Endothelial cell (in vitro differentiated cells): Measurements from ENCODE around the gene RALGPS1. TPM values are rescaled to one million over a fixed set of nuclear protein-coding genes. Genes with fewer than 3 reads are reported as not detected.

ENCODE experiments used
- DNase-seq: peaks from one replicate; pipeline ENCODE4 v3.0.0; 2021; ENCODE audit warnings: low spot score
- H3K27ac Mint-ChIP-seq: one replicate; pipeline ENCODE4 v1.8.0; 2021; ENCODE audit warnings: mixed read lengths, inconsistent platforms; ENCODE audit not compliant: unreplicated experiment
- H3K27me3 Mint-ChIP-seq: one replicate; pipeline ENCODE4 v1.8.0; 2021; ENCODE audit warnings: mild to moderate bottlenecking, moderate library complexity, mixed read lengths, inconsistent platforms; ENCODE audit not compliant: unreplicated experiment
- H3K36me3 Mint-ChIP-seq: one replicate; pipeline ENCODE4 v1.8.0; 2021; ENCODE audit warnings: mild to moderate bottlenecking, low read depth, mixed read lengths, inconsistent platforms; ENCODE audit not compliant: unreplicated experiment
- H3K4me1 Mint-ChIP-seq: one replicate; pipeline ENCODE4 v1.8.0; 2021; ENCODE audit warnings: mild to moderate bottlenecking, mixed read lengths, inconsistent platforms; ENCODE audit not compliant: unreplicated experiment
- H3K4me3 Mint-ChIP-seq: one replicate; pipeline ENCODE4 v1.8.0; 2021; ENCODE audit warnings: mild to moderate bottlenecking, mixed read lengths, inconsistent platforms; ENCODE audit not compliant: unreplicated experiment
- H3K9me3 Mint-ChIP-seq: one replicate; pipeline ENCODE4 v1.8.0; 2021; ENCODE audit warnings: mixed read lengths, inconsistent platforms; ENCODE audit not compliant: unreplicated experiment
- total RNA-seq: library from RNA; stranded (reverse); fragmentation: NEBNext Ultra II Directional; extraction: Animal tissue kit (Norgen Biotek cat#: 25700); gene quantifications from one replicate; pipeline ENCODE4 v1.2.1, GENCODE V29; 2021; ENCODE audit not compliant: unreplicated experiment
- TF ChIP-seq, protein P1 (sequence below): fragments of 200-600 bp; sonication (generic); IDR thresholded peaks from one replicate; pipeline ENCODE4 v1.5.0; 2021; ENCODE audit warnings: antibody characterized with exemption; ENCODE audit not compliant: unreplicated experiment

RALGPS1 gene
- total RNA-seq, 1 donor from 2014 or later, result 6.4 TPM

DNA sequence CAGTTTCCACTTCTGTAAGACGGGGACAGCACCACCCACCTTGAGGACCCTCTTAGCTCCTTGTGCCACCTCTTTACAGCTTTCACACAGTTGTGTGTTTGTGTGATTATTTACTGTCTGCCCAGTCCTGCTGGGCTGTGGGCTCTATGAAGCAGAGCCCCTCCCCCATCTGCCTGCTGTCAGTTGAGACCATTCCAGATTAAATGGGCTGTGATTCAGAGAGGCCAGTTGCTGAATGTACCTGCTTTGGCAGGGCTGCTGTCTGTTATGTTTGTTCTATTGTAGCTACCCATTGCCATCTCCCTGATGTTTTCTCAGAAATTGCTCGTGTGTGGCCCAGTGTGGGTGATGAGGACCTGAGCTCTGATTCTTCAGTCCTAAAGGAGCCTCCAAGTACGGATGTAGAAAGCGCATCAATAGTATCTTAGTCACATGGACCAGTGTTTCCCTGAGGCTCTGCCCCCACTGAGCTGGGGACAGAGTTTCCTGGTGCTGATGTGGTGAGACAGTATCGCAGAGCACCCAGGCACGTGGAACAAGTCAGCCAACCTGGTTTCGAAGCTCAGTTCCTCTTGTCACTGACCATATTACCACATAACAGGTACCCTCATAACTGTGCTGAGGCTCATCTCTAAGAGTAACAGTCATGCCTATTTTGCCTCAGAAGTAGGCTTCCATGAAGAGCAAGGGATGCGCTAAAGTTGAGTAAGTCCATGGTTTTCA, 204.2 kb downstream of the RALGPS1 start:
- Mint-ChIP-seq H3K9me3 (no peaks in the 10 kb centered on the region), H3K27ac (no peak overlapping the region), H3K4me3 (no peak overlapping the region), H3K27me3 (peaks cover 4% of the 10 kb centered on the region), H3K4me1 (peaks cover 8% of the 10 kb centered on the region), H3K36me3 (no peaks in the 10 kb centered on the region)
- TF ChIP-seq, protein P1, sequence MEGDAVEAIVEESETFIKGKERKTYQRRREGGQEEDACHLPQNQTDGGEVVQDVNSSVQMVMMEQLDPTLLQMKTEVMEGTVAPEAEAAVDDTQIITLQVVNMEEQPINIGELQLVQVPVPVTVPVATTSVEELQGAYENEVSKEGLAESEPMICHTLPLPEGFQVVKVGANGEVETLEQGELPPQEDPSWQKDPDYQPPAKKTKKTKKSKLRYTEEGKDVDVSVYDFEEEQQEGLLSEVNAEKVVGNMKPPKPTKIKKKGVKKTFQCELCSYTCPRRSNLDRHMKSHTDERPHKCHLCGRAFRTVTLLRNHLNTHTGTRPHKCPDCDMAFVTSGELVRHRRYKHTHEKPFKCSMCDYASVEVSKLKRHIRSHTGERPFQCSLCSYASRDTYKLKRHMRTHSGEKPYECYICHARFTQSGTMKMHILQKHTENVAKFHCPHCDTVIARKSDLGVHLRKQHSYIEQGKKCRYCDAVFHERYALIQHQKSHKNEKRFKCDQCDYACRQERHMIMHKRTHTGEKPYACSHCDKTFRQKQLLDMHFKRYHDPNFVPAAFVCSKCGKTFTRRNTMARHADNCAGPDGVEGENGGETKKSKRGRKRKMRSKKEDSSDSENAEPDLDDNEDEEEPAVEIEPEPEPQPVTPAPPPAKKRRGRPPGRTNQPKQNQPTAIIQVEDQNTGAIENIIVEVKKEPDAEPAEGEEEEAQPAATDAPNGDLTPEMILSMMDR, result no peak
- no peak for DNase-seq

DNA sequence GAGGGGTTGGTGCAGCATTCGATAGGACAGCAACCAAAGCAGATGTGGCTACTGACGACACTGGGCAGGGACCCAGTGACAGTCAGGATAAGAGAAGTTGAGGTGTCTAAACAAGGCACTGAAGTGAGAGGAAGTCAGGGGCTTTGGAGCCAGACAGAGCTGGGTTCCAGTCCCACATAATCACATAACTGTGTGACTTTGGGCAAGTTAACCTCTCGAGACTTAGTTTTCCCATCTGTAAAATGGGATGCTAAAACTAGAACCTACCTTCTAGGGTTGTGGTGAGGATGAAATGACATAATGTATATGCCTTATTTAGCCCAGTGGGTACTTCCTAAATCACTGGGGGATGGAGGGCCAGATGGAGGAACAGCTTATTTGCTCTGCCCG, 204.7 kb downstream of the RALGPS1 start:
- Mint-ChIP-seq H3K36me3 (no peaks in the 10 kb centered on the region), H3K4me3 (no peak overlapping the region)

DNA sequence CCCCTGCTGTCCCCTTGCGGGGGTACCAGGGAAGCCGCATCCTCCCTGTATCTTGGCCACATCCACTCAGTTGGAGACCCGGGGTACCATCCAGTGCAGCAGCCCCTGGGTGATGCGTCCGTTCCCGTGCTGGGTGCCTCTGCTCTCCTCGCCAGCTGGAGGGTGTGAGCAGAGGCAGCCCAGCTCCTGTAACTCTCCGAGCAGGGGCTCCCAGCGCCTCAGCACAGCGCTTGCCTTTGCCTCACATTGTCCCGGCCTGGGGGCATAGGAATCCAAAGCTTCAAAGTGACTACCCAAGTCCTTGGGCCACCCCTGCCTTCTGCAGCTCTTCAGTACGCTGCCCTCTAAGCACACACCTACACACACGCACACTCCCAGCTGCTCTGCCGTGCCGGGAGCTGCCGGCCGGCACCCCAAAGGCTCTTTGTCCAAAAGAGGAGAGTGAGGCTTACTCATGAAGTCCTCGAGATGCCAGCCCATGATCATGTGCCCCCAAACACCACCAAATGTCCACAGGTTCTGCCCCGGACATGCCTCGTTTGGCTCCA, 207.1 kb downstream of the RALGPS1 start:
- Mint-ChIP-seq H3K27me3 (no peaks in the 10 kb centered on the region), H3K9me3 (no peaks in the 10 kb centered on the region), H3K36me3 (no peaks in the 10 kb centered on the region), H3K27ac (no peak overlapping the region), H3K4me1 (peaks cover 8% of the 10 kb centered on the region), H3K4me3 (peak overlapping the region; percentile 86)
- TF ChIP-seq, protein P1, result no peak
- DNase-seq, result no peak

More for the DNA sequence above, 204.7 kb downstream of the RALGPS1 start:
- peaks cover 8% of the 10 kb centered on the region for H3K4me1 Mint-ChIP-seq
- H3K9me3 Mint-ChIP-seq, result no peaks in the 10 kb centered on the region
- TF ChIP-seq, protein P1, result no peak
- H3K27ac Mint-ChIP-seq, result no peak overlapping the region
- DNase-seq, result no peak
- peaks cover 4% of the 10 kb centered on the region for H3K27me3 Mint-ChIP-seq

DNA sequence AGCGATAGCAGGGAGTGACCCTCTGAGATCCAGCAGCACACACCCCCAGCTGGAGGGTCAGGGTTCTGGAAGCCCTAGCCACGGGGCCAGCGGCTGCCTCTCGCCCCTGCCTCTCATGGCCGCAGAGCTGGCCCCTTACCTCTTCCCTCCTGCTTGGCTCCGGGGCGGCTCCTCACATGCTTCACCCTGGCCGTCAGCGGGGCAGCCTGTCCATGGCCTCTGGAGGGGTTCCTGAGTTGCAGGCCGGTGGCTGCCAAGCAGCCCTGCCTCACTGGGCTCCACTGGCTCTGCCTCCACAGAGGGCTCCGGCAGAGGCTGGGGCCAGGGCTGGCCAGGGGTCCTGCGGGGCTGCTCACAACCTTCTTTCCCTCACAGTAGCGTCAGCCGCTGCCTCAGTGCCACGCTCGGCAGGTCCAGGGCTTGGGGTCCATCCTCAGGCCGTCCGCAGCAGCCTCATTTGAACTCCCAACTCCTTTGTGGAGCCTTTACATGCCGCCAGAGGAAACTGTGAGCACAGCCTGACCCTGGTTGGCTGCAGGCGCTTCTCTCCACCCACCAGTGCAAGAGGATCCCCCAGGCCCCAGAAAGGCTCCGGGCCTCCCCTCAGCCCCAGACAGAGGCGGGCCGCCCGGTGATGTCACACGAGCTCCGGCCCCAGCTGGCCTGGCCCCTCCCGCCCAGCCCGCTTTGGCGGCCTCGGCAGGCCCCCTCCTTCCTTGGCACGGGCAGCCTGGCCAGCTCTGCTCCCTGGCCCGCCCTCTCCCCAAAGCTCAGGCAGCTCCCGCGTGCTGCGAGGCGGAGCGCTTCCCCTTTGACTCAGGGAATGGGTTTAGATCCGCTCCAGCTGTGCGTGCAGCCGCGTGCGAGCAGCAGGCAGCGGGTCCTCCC, 207.8 kb downstream of the RALGPS1 start, which contains the start of gene ANGPTL2:
Gene ANGPTL2, minus strand, starts transcription at position 460 of the 888 bp plus-strand sequence. CDS start 13,904 bp downstream, outside the sequence.
- Mint-ChIP-seq H3K9me3 (no peaks in the 10 kb centered on the region), H3K27ac (no peak within 1 kb of the TSS), H3K27me3 (no peaks in the 10 kb centered on the region), H3K4me3 (peak within 1 kb of the TSS; percentile 86), H3K36me3 (no peaks in the 10 kb centered on the region), H3K4me1 (peaks cover 8% of the 10 kb centered on the region)
- TF ChIP-seq, protein P1, result no peak
- peak; percentile 59 for DNase-seq
